ENCODE measurements around the gene GPX3. TPM values are rescaled to one million over a fixed set of nuclear protein-coding genes. Genes with fewer than 3 reads are reported as not detected.

GPX3 gene
- total and polyA plus RNA-seq, 2 experiments from 2014 or later: 28.0 to 48.9 TPM

GRCh38 chr5:151074557-151074956 lies 54.2 kb downstream of the GPX3 start:
- H3F3A ChIP-seq (replicated peaks; ENCODE audit: low read depth): no peaks in the 10 kb centered on the region
- H3K4me1 Mint-ChIP-seq: peaks cover under 1% of the 10 kb centered on the region; the same call in 2 of the 3 replicates
- no peaks in the 10 kb centered on the region for H3K27me3 ChIP-seq (ENCODE audit: insufficient read depth)
- no peak overlapping the region for H3K4me3 Mint-ChIP-seq
- H3K4me1 ChIP-seq (ENCODE audit: insufficient read depth): peaks cover 3% of the 10 kb centered on the region; the same call in 1 of the 2 replicates
- TF ChIP-seq ZNF114 (CRISPR knock-in tag; IDR thresholded peaks at IDR 0.05): no peak
- TF ChIP-seq STAT1 (IDR thresholded peaks at IDR 0.05; ENCODE audit: unreplicated experiment): no peak
- TF ChIP-seq EZH2 (IDR thresholded peaks at IDR 0.05; ENCODE audit: low read depth, unreplicated experiment): no peak
- no peak for TF ChIP-seq CTCF (conservative IDR thresholded peaks at IDR 0.05; ENCODE audit: low read depth in 2 of 2)
- TF ChIP-seq JUNB (IDR thresholded peaks at IDR 0.05; ENCODE audit: unreplicated experiment): no peak
- TF ChIP-seq, protein P1, sequence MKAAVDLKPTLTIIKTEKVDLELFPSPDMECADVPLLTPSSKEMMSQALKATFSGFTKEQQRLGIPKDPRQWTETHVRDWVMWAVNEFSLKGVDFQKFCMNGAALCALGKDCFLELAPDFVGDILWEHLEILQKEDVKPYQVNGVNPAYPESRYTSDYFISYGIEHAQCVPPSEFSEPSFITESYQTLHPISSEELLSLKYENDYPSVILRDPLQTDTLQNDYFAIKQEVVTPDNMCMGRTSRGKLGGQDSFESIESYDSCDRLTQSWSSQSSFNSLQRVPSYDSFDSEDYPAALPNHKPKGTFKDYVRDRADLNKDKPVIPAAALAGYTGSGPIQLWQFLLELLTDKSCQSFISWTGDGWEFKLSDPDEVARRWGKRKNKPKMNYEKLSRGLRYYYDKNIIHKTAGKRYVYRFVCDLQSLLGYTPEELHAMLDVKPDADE (IDR thresholded peaks at IDR 0.05): no peak
- no peaks in the 10 kb centered on the region for H3K36me3 Mint-ChIP-seq (ENCODE audit: low read depth)
- DNase-seq (ENCODE audit: low spot score) (no peak), ATAC-seq (no peak)
- H3K27ac Mint-ChIP-seq: no peak overlapping the region
- H3K27ac ChIP-seq (ENCODE audit: low read depth): no peak overlapping the region
- H3K9me2 ChIP-seq (ENCODE audit: insufficient read depth): no peaks in the 10 kb centered on the region
- peaks cover 11% of the 10 kb centered on the region for H3K27me3 Mint-ChIP-seq (ENCODE audit: insufficient read depth, low read depth, poor library complexity)
- H3K4me3 ChIP-seq: no peak overlapping the region
- H3K36me3 ChIP-seq (ENCODE audit: insufficient read depth): no peaks in the 10 kb centered on the region
- no peaks in the 10 kb centered on the region for H3K9me3 Mint-ChIP-seq
- peaks cover 26% of the 10 kb centered on the region for H3K79me2 ChIP-seq (replicated peaks; ENCODE audit: insufficient read depth)
- peaks cover 18% of the 10 kb centered on the region for H4K20me1 ChIP-seq (replicated peaks; ENCODE audit: insufficient read depth)
- no peak overlapping the region for H2AFZ ChIP-seq
- H3K4me2 ChIP-seq: no peak overlapping the region

GRCh38 chr5:151075698-151076331 lies 55.4 kb downstream of the GPX3 start:
- Histone ChIP-seq H2AFZ (no peak overlapping the region), H3F3A (replicated peaks; ENCODE audit: low read depth) (peaks cover 3% of the 10 kb centered on the region; the same call in 1 of the 2 replicates), H3K4me1 (ENCODE audit: insufficient read depth) (peaks cover 10% of the 10 kb centered on the region), H3K9me2 (ENCODE audit: insufficient read depth) (no peaks in the 10 kb centered on the region), H4K20me1 (replicated peaks; ENCODE audit: insufficient read depth) (peaks cover 18% of the 10 kb centered on the region), H3K4me2 (no peak overlapping the region), H3K4me3 (no peak overlapping the region), H3K79me2 (replicated peaks; ENCODE audit: insufficient read depth) (peaks cover 27% of the 10 kb centered on the region), H3K27ac (ENCODE audit: low read depth) (no peak overlapping the region), H3K36me3 (ENCODE audit: insufficient read depth) (no peaks in the 10 kb centered on the region), H3K27me3 (ENCODE audit: insufficient read depth) (0 out of 2 replicates have a peak, but pooled peaks cover 3% of the 10 kb centered on the region)
- no peaks in the 10 kb centered on the region for H3K36me3 Mint-ChIP-seq (ENCODE audit: low read depth)
- H3K4me3 Mint-ChIP-seq: no peak overlapping the region
- H3K9me3 Mint-ChIP-seq: no peaks in the 10 kb centered on the region
- H3K27ac Mint-ChIP-seq: no peak overlapping the region
- DNase-seq (ENCODE audit: low spot score) (no peak), ATAC-seq (no peak)
- peaks cover 9% of the 10 kb centered on the region for H3K4me1 Mint-ChIP-seq
- TF ChIP-seq, protein P2, sequence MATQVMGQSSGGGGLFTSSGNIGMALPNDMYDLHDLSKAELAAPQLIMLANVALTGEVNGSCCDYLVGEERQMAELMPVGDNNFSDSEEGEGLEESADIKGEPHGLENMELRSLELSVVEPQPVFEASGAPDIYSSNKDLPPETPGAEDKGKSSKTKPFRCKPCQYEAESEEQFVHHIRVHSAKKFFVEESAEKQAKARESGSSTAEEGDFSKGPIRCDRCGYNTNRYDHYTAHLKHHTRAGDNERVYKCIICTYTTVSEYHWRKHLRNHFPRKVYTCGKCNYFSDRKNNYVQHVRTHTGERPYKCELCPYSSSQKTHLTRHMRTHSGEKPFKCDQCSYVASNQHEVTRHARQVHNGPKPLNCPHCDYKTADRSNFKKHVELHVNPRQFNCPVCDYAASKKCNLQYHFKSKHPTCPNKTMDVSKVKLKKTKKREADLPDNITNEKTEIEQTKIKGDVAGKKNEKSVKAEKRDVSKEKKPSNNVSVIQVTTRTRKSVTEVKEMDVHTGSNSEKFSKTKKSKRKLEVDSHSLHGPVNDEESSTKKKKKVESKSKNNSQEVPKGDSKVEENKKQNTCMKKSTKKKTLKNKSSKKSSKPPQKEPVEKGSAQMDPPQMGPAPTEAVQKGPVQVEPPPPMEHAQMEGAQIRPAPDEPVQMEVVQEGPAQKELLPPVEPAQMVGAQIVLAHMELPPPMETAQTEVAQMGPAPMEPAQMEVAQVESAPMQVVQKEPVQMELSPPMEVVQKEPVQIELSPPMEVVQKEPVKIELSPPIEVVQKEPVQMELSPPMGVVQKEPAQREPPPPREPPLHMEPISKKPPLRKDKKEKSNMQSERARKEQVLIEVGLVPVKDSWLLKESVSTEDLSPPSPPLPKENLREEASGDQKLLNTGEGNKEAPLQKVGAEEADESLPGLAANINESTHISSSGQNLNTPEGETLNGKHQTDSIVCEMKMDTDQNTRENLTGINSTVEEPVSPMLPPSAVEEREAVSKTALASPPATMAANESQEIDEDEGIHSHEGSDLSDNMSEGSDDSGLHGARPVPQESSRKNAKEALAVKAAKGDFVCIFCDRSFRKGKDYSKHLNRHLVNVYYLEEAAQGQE (IDR thresholded peaks at IDR 0.05; ENCODE audit: unreplicated experiment): no peak
- TF ChIP-seq, protein P1 (IDR thresholded peaks at IDR 0.05): no peak
- TF ChIP-seq NANOG (IDR thresholded peaks at IDR 0.05; ENCODE audit: borderline replicate concordance) (no peak), EZH2phosphoT487 (IDR thresholded peaks at IDR 0.05; ENCODE audit: unreplicated experiment) (no peak), ZNF331 (CRISPR knock-in tag; IDR thresholded peaks at IDR 0.05; ENCODE audit: low read depth) (no peak)
- H3K27me3 Mint-ChIP-seq (ENCODE audit: insufficient read depth, low read depth, poor library complexity): peaks cover 14% of the 10 kb centered on the region
